SH-SY5Y (cell line): ENCODE results near the gene FAM177B.

Experiments used
- GATA2 ChIP-seq: IDR thresholded peaks from 2 replicates; pipeline ENCODE4 v1.6.1; 2011; ENCODE audit warnings: mild to moderate bottlenecking, low read depth, low read length
- GATA3 ChIP-seq: IDR thresholded peaks from 2 replicates; pipeline ENCODE4 v1.6.1; 2011; ENCODE audit warnings: low read depth, mild to moderate bottlenecking, low read length, moderate library complexity

FAM177B gene

GRCh38 chr1:222767152-222767571 lies 30.2 kb downstream of the FAM177B start:
- TF ChIP-seq GATA3 (no peak), GATA2 (no peak)

- TF ChIP-seq GATA3 (no peak), GATA2 (no peak)
Observed at GRCh38 chr1:222768592-222768991, 31.6 kb downstream of the FAM177B start.

GRCh38 chr1:222769181-222769580 lies 32.2 kb downstream of the FAM177B start:
- TF ChIP-seq GATA2: no peak
- TF ChIP-seq GATA3: no peak

GRCh38 chr1:222769971-222770620 lies 33.1 kb downstream of the FAM177B start:
- TF ChIP-seq GATA2 (no peak), GATA3 (no peak)

GRCh38 chr1:222772996-222773379 lies 36.0 kb downstream of the FAM177B start:
- TF ChIP-seq GATA3: no peak
- no peak for TF ChIP-seq GATA2

GRCh38 chr1:222777463-222777862 lies 40.5 kb downstream of the FAM177B start:
- TF ChIP-seq GATA3 (no peak), GATA2 (no peak)

- TF ChIP-seq GATA3: no peak
- TF ChIP-seq GATA2: no peak
Observed at GRCh38 chr1:222777977-222778376, 41.0 kb downstream of the FAM177B start.

GRCh38 chr1:222781251-222781650 lies 44.2 kb downstream of the FAM177B start:
- no peak for TF ChIP-seq GATA2
- TF ChIP-seq GATA3: no peak

GRCh38 chr1:222783051-222783450 lies 46.0 kb downstream of the FAM177B start:
- TF ChIP-seq GATA2: no peak
- TF ChIP-seq GATA3: no peak

- TF ChIP-seq GATA2 (no peak), GATA3 (no peak)
Observed at GRCh38 chr1:222784371-222784770, 47.4 kb downstream of the FAM177B start.

GRCh38 chr1:222784916-222785315 lies 47.9 kb downstream of the FAM177B start:
- no peak for TF ChIP-seq GATA3
- peak; percentile 44; the same call in 1 of the 2 replicates for TF ChIP-seq GATA2

- TF ChIP-seq GATA2 (no peak), GATA3 (no peak)
Observed at GRCh38 chr1:222785529-222785928, 48.5 kb downstream of the FAM177B start.

- TF ChIP-seq GATA3 (no peak), GATA2 (no peak)
Observed at GRCh38 chr1:222786121-222786520, 49.1 kb downstream of the FAM177B start.

GRCh38 chr1:222787729-222788128 lies 50.7 kb downstream of the FAM177B start:
- TF ChIP-seq GATA2 (no peak), GATA3 (no peak)

- no peak for TF ChIP-seq GATA3
- TF ChIP-seq GATA2: no peak
Observed at GRCh38 chr1:222788402-222789156, 51.6 kb downstream of the FAM177B start.
